ENCODE measurements around the gene KLRC3. TPM values are rescaled to one million over a fixed set of nuclear protein-coding genes. Genes with fewer than 3 reads are reported as not detected.
A peak's percentile ranks its signal among the peaks of the same experiment; 100 is the strongest.
"Not testable (repeated sequence)": the region's sequence is repeated elsewhere in the genome, so short reads cannot be mapped to it uniquely, and the experiment has no call there.

KLRC3 gene
- total and polyA plus RNA-seq, 2 experiments from 2014 or later: 0.15 TPM; not detected in 1

DNA sequence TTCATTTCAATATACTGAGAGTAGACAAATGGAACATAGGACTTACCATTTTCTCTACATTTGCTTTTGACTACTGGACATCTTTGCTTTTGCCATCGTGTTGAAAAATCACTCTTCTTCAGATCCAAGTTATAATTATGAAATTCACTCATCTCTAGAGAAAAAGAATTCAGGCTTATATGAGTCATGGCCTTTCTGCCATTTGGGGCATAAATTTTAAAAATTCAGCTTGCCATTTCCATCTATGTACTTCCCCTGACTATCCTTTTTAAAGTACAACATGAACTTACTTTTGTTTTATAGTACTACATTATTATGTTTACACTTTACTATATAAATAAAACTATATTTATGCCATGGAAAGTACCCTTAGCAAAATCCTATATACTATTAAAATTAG, 33.5 kb downstream of the KLRC3 start:
- no peaks in the 10 kb centered on the region for H3K4me1 ChIP-seq (ENCODE audit: low read depth)
- no peak overlapping the region for H3K4me3 ChIP-seq
- H3K27me3 ChIP-seq: no peaks in the 10 kb centered on the region
- DNase-seq (ENCODE audit: low read depth in 1 of 2, low spot score in 1 of 2): no peak
- no peaks in the 10 kb centered on the region for H3K9me3 ChIP-seq (ENCODE audit: low read depth)
- H3K27ac ChIP-seq: no peak overlapping the region
- TF ChIP-seq, protein P1, sequence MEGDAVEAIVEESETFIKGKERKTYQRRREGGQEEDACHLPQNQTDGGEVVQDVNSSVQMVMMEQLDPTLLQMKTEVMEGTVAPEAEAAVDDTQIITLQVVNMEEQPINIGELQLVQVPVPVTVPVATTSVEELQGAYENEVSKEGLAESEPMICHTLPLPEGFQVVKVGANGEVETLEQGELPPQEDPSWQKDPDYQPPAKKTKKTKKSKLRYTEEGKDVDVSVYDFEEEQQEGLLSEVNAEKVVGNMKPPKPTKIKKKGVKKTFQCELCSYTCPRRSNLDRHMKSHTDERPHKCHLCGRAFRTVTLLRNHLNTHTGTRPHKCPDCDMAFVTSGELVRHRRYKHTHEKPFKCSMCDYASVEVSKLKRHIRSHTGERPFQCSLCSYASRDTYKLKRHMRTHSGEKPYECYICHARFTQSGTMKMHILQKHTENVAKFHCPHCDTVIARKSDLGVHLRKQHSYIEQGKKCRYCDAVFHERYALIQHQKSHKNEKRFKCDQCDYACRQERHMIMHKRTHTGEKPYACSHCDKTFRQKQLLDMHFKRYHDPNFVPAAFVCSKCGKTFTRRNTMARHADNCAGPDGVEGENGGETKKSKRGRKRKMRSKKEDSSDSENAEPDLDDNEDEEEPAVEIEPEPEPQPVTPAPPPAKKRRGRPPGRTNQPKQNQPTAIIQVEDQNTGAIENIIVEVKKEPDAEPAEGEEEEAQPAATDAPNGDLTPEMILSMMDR (IDR thresholded peaks at IDR 0.05; ENCODE audit: low read depth, low read length): no peak
- H3K36me3 ChIP-seq: no peaks in the 10 kb centered on the region

DNA sequence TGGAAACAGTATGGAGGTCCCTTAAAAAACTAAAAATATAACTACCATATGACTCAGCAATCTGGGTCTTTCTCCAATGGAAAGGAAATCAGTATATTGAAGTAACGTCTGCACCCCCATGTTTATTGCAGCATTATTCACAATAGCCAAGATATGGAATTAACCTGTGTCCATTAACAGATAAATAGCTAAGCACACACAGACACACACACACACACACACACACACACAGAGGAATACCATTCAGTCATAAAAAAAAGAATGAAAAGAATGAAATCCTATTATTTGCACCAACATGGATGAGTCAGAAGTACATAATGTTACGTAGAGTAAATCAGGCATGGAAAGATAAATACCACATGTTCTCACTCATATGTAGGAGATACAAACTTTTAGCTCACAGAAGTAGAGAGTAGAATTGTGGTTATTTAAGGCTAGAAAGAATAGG, 35.2 kb downstream of the KLRC3 start:
- Histone ChIP-seq H3K27me3 (no peaks in the 10 kb centered on the region), H3K27ac (no peak overlapping the region), H3K4me3 (no peak overlapping the region), H3K9me3 (ENCODE audit: low read depth) (no peaks in the 10 kb centered on the region), H3K4me1 (ENCODE audit: low read depth) (no peaks in the 10 kb centered on the region), H3K36me3 (no peaks in the 10 kb centered on the region)
- DNase-seq (ENCODE audit: low read depth in 1 of 2, low spot score in 1 of 2): peak in 1 of 2 donors; percentile 84
- TF ChIP-seq, protein P1 (IDR thresholded peaks at IDR 0.05; ENCODE audit: low read depth, low read length): no peak

DNA sequence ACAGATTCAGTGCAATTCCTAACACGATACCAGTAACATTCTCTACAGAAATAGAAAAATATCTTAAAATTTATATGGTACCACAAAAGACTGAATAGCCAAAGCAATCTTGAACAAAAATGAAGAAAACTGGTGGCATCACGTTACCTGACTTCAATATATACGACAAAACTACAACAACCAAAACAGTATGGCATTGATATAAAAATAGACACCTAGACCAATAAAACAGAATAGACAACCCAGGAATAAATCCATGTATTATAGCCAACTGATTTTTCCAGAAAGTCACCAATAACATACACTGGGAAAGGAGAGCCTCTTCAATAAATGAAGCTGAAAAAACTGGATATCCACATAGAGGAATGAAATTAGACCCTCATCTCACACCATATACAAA, 36.2 kb downstream of the KLRC3 start:
- DNase-seq (ENCODE audit: low read depth in 1 of 2, low spot score in 1 of 2): no peak
- Histone ChIP-seq H3K27me3 (no peaks in the 10 kb centered on the region), H3K9me3 (ENCODE audit: low read depth) (no peaks in the 10 kb centered on the region), H3K4me1 (ENCODE audit: low read depth) (no peaks in the 10 kb centered on the region), H3K36me3 (no peaks in the 10 kb centered on the region), H3K27ac (no peak overlapping the region), H3K4me3 (no peak overlapping the region)
- TF ChIP-seq, protein P1 (IDR thresholded peaks at IDR 0.05; ENCODE audit: low read depth, low read length): no peak

DNA sequence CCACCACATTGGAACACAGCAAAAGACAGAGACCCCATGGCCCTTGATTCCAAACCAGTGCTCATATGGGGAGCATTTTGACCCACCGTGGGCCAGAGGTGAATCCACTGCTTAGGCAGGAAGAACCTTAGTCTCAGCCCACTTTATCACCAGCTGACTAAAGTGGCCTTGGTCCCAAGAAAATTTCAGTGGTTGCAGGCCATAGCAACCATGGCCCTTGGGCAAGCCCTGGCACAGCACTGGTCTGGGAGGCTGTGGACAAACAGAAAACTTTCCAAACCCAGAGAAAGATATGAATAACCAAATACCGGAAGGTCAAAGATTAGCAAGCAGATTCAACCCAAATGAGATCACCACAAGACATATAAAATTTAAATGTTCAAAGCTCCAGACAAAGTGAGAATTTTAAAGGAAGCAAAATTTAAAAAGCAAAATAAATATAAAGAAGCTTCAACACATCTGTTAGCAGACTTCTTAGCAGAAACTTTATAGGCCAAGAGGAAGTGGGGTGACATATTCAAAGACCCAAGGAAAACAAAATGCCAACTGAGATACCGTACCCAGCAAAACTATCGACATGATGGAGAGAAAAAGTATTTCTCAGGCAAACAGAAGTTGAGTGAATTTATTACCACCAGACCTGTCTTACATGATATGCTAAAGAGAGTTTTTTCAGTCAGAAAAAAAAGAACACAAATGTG, 38.3 kb downstream of the KLRC3 start:
- TF ChIP-seq, protein P1 (IDR thresholded peaks at IDR 0.05; ENCODE audit: low read depth, low read length): no peak
- H3K27me3 ChIP-seq: no peaks in the 10 kb centered on the region
- H3K9me3 ChIP-seq (ENCODE audit: low read depth): no peaks in the 10 kb centered on the region
- no peak overlapping the region for H3K4me3 ChIP-seq
- no peaks in the 10 kb centered on the region for H3K4me1 ChIP-seq (ENCODE audit: low read depth)
- H3K27ac ChIP-seq: no peak overlapping the region
- H3K36me3 ChIP-seq: no peaks in the 10 kb centered on the region
- DNase-seq (ENCODE audit: low read depth in 1 of 2, low spot score in 1 of 2): no peak

DNA sequence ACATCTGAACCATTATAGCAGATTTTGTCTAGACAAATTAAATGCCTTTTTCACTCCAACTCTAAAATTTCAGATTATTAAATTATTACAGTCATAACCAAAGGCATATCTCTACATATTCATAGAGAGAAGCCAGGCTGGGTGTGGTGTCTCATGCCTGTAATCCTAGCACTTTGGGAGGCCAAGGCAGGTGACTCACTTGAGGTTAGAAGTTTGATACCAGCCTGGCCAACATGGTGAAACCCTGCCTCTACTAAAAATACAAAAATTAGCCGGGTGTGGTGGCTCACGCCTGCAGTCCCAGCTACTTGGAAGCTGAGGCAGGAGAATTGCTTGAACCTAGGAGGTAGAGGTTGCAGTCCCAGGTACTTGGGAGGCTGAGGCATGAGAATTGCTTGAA, 41.7 kb downstream of the KLRC3 start:
- H3K27ac ChIP-seq; H3K4me3 ChIP-seq; H3K36me3 ChIP-seq; H3K4me1 ChIP-seq (ENCODE audit: low read depth); H3K9me3 ChIP-seq (ENCODE audit: low read depth); DNase-seq (ENCODE audit: low read depth in 1 of 2, low spot score in 1 of 2); H3K27me3 ChIP-seq: not testable (repeated sequence)

DNA sequence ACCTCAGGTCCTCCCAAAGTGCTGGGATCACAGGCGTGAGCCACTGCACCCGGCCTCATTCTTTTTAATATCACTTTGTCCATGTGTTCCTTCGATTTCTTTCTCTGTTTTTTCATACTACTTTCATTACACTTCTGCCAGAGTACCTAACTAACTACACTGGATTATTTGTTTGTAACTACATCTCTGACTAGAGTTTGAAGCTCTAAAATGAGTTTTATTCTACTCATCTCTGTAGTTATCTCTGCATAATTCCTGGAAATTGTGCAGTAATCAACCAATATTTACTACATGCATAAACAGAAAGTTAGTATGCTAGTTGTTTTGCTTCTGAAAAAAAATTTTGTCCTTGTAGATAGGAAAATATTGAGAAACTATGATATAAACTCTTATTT, 45.8 kb downstream of the KLRC3 start:
- TF ChIP-seq, protein P1 (IDR thresholded peaks at IDR 0.05; ENCODE audit: low read depth, low read length): no peak
- Histone ChIP-seq H3K27ac (no peak overlapping the region), H3K4me3 (no peak overlapping the region), H3K36me3 (no peaks in the 10 kb centered on the region), H3K9me3 (ENCODE audit: low read depth) (no peaks in the 10 kb centered on the region), H3K27me3 (no peaks in the 10 kb centered on the region), H3K4me1 (ENCODE audit: low read depth) (no peaks in the 10 kb centered on the region)
- DNase-seq (ENCODE audit: low read depth in 1 of 2, low spot score in 1 of 2): no peak
